HEK293 (cell line): Measurements from ENCODE around the gene CRTC1.

Experiments
- KLF16 ChIP-seq: fragments of 450-650 bp; formaldehyde crosslinking; IDR thresholded peaks from 2 replicates; pipeline ENCODE4 v1.5.1; 2017; ENCODE audit warnings: missing biosample characterization, missing genetic modification characterization
- MYNN ChIP-seq: fragments of 450-650 bp; formaldehyde crosslinking; IDR thresholded peaks from 2 replicates; pipeline ENCODE4 v1.5.1; 2016; ENCODE audit warnings: missing biosample characterization, missing genetic modification characterization, borderline replicate concordance
- TRIM28 ChIP-seq: IDR thresholded peaks from 2 replicates; pipeline ENCODE4 v1.6.1; 2011; ENCODE audit warnings: low read length, control low read depth, borderline replicate concordance
- YY2 ChIP-seq: fragments of 450-650 bp; formaldehyde crosslinking; IDR thresholded peaks from 2 replicates; pipeline ENCODE4 v1.5.1; 2016; ENCODE audit warnings: missing biosample characterization, missing genetic modification characterization
- ZNF138 ChIP-seq: fragments of 450-650 bp; formaldehyde crosslinking; IDR thresholded peaks from 2 replicates; pipeline ENCODE4 v1.5.1; 2016; ENCODE audit warnings: missing biosample characterization, missing genetic modification characterization, borderline replicate concordance
- ZNF202 ChIP-seq: fragments of 450-650 bp; formaldehyde crosslinking; IDR thresholded peaks from 2 replicates; pipeline ENCODE4 v1.5.1; 2016; ENCODE audit warnings: missing biosample characterization, missing genetic modification characterization, borderline replicate concordance
- ZNF248 ChIP-seq: fragments of 450-650 bp; formaldehyde crosslinking; IDR thresholded peaks from 2 replicates; pipeline ENCODE4 v1.5.1; 2017; ENCODE audit warnings: missing biosample characterization, missing genetic modification characterization
- ZNF416 ChIP-seq: fragments of 450-650 bp; formaldehyde crosslinking; IDR thresholded peaks from 2 replicates; pipeline ENCODE4 v1.5.1; 2016; ENCODE audit warnings: missing biosample characterization, missing genetic modification characterization
- ZNF530 ChIP-seq: fragments of 450-650 bp; formaldehyde crosslinking; IDR thresholded peaks from 2 replicates; pipeline ENCODE4 v1.5.1; 2016; ENCODE audit warnings: low read depth, missing biosample characterization, missing genetic modification characterization
- ZNF544 ChIP-seq: fragments of 450-650 bp; formaldehyde crosslinking; IDR thresholded peaks from 2 replicates; pipeline ENCODE4 v1.5.0; 2017; ENCODE audit warnings: missing biosample characterization, missing genetic modification characterization
- ZNF548 ChIP-seq: fragments of 450-650 bp; formaldehyde crosslinking; IDR thresholded peaks from 2 replicates; pipeline ENCODE4 v1.5.1; 2016; ENCODE audit warnings: missing biosample characterization, missing genetic modification characterization
- TF ChIP-seq, protein P1 (sequence below): fragments of 450-650 bp; formaldehyde crosslinking; IDR thresholded peaks from 2 replicates; pipeline ENCODE4 v1.5.1; 2016; ENCODE audit warnings: missing biosample characterization, missing genetic modification characterization
- TF ChIP-seq, protein P2 (sequence below): fragments of 450-650 bp; formaldehyde crosslinking; IDR thresholded peaks from 2 replicates; pipeline ENCODE4 v1.5.1; 2016; ENCODE audit warnings: missing biosample characterization, missing genetic modification characterization

DNA sequence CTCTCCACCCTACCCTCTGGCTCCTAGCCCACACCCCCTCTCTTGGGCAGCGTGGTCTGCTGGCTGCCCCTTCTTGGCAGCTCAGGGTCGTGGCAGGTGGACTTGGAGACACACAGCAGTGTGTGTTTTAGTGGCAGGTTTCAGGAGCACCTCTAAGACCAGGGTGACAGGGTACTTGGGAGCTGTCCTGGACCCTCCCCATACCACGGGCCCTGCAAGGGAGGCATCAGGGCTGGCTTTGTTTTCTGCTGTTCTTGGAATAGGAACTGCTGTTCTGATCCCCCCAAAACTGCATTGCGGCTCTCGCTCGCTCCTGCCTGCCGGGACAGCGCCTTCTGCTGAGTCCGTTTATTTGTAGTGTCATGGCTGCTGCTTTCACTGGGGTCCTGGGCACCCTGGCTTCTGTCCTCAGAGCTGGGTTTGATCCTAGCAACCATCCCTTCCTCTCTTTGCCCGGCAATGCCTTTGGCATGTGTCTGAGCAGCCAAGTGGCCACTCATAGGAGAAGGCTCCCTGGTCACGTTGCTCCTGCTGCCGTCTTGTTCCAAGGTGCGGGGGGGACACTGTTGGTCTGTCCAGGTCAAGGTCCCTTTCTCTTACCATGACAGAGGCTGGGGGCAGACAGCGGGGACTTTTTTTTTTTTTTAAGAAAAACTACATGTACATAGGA, 95.5 kb downstream of the CRTC1 start:
- TF ChIP-seq, protein P1, sequence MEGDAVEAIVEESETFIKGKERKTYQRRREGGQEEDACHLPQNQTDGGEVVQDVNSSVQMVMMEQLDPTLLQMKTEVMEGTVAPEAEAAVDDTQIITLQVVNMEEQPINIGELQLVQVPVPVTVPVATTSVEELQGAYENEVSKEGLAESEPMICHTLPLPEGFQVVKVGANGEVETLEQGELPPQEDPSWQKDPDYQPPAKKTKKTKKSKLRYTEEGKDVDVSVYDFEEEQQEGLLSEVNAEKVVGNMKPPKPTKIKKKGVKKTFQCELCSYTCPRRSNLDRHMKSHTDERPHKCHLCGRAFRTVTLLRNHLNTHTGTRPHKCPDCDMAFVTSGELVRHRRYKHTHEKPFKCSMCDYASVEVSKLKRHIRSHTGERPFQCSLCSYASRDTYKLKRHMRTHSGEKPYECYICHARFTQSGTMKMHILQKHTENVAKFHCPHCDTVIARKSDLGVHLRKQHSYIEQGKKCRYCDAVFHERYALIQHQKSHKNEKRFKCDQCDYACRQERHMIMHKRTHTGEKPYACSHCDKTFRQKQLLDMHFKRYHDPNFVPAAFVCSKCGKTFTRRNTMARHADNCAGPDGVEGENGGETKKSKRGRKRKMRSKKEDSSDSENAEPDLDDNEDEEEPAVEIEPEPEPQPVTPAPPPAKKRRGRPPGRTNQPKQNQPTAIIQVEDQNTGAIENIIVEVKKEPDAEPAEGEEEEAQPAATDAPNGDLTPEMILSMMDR (tag by site-specific recombination), result no peak
- TF ChIP-seq ZNF544 (tag by site-specific recombination), result no peak
- TF ChIP-seq ZNF202 (tag by site-specific recombination), result no peak
- no peak for TF ChIP-seq YY2 (tag by site-specific recombination)
- TF ChIP-seq ZNF416, result no peak
- TF ChIP-seq TRIM28, result no peak
- no peak for TF ChIP-seq ZNF530 (tag by site-specific recombination)
- TF ChIP-seq, protein P2, sequence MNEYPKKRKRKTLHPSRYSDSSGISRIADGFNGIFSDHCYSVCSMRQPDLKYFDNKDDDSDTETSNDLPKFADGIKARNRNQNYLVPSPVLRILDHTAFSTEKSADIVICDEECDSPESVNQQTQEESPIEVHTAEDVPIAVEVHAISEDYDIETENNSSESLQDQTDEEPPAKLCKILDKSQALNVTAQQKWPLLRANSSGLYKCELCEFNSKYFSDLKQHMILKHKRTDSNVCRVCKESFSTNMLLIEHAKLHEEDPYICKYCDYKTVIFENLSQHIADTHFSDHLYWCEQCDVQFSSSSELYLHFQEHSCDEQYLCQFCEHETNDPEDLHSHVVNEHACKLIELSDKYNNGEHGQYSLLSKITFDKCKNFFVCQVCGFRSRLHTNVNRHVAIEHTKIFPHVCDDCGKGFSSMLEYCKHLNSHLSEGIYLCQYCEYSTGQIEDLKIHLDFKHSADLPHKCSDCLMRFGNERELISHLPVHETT, result no peak
- no peak for TF ChIP-seq MYNN (tag by site-specific recombination)
- TF ChIP-seq ZNF138 (tag by site-specific recombination), result no peak
- no peak for TF ChIP-seq ZNF248
- no peak for TF ChIP-seq ZNF548 (tag by site-specific recombination)
- no peak for TF ChIP-seq KLF16 (tag by site-specific recombination)
